GM21737 (cell line): ENCODE results near the gene CACNA1B.
"Not testable (repeated sequence)": the region's sequence is repeated elsewhere in the genome, so short reads cannot be mapped to it uniquely, and the experiment has no call there.

ENCODE experiments used
- ATAC-seq: cut with Tn5 transposase; IDR thresholded peaks from one replicate; pipeline ENCODE4 v1.9.1; 2021; ENCODE audit warnings: mild to moderate bottlenecking, moderate library complexity; ENCODE audit not compliant: unreplicated experiment

Gene CACNA1B

DNA sequence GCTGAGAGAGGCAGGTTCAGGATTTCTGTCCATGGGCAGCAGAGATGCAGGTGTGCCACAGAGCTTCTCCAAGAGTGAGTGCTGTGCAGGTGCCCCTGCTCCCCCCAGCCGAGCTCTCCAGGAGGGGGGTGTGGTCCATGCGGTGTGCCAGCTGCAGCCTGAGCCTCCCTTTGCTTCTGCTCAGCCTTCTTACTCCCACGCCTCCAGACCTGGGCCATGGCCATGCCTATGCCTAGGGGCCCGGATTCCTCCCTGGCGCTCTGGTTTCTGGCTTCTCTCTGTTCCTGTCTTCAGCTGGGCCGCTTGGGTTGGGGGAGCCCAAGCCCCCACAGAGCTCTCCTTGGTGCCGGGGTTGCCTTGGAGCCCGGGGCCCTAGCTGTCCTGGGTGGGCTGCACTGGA, 133.3 kb downstream of the CACNA1B start:
- ATAC-seq = no peak

DNA sequence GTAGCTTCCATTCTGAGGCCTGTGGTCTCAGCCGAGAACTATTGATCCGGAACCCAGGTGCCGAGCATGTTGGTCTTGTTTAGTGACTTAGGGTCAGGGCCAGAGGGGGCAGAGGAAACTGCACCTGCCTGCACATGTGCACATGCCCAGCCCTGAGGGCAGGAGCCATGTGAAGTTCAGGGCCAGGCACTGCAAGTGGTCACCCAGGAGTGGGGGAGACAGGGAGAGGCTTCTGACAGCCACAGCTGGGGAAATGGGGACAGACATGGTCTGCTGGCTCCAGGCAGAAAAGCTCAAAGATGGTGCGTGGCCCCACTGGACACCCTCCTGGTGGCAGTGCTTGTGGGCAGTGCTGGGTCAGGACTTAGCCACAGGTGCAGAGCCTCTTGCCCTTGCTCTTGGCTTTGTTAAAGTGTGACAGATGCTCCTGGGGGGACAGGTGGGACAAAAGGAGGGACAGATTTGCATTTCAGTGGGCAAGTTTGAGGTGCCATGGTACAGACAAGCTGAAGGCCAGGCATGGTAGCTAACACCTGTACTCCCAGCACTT, 134.4 kb downstream of the CACNA1B start:
- no peak for ATAC-seq

DNA sequence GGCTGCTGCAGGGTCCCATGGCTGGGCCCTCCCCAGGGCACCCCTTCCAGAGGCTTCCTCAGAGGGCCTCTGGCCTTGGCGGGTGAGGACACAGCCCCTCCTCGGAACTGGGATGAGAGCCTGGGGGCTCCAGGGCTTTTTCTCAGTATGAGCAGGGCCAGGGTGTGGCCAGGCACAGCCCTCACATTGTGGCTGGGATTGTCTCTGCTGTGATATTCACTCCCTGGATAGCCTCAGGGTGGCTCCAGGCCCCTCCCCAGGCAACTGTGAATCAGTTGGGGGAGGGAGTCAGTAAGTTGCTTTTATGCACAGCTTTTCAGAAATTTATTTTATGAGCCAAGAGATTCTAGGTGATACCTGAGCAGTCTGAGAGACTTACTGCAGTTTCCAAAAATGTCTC, 135.7 kb downstream of the CACNA1B start:
- ATAC-seq = no peak

DNA sequence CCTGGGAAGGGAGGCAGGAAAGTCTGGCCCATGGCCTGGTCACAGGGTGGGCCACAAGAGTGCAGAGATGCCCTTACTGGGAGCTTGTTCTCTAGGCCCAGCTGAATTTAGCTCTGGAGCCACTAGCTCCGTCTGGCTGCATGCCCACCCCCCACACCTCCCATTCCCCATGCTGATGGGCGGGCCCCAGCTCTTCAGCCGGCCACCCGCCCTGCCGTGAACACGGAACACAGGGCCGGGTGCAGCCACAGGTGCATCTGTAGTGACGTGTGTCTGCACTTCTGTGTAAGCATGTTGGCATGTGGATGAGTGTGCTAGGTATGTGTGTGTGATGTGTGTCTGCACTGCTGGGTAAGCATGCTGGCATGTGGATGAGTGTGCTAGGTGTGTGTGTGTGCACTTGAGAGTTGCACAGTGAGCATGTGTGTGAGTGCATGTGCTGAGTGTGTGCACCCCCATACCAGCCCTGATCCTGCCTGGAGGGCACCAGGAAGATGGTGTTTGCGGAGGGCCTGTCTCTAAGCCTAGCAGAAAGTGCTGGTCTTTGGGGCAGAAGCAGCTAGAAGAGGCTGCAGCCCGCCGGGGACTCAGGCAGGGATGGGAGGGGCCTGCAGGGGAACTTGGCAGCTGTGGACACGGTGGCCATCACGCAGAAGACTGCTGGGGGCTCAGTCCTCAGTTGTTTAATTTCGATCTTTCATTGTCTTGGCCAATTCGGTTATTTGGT, 136.4 kb downstream of the CACNA1B start:
- no peak for ATAC-seq

DNA sequence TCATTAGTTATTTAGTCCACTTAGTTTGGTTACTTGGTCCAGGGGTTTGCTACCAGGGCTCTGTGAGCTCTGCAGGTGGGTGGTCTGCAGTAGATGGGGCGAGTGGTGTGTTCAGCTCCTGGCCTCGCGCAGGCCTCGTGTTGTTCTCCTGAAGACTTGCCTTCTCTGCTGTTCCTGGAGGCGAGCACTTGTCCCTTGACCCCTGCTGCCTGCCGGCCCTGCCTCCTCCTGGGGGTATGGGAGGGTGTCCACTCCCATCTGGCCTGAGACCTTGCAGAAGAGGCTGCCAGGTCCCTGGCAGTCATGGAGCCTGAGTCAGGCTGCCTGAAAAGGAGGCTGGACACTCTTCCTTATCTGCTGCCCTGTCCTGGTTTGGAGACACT, 137.0 kb downstream of the CACNA1B start:
- ATAC-seq = no peak

DNA sequence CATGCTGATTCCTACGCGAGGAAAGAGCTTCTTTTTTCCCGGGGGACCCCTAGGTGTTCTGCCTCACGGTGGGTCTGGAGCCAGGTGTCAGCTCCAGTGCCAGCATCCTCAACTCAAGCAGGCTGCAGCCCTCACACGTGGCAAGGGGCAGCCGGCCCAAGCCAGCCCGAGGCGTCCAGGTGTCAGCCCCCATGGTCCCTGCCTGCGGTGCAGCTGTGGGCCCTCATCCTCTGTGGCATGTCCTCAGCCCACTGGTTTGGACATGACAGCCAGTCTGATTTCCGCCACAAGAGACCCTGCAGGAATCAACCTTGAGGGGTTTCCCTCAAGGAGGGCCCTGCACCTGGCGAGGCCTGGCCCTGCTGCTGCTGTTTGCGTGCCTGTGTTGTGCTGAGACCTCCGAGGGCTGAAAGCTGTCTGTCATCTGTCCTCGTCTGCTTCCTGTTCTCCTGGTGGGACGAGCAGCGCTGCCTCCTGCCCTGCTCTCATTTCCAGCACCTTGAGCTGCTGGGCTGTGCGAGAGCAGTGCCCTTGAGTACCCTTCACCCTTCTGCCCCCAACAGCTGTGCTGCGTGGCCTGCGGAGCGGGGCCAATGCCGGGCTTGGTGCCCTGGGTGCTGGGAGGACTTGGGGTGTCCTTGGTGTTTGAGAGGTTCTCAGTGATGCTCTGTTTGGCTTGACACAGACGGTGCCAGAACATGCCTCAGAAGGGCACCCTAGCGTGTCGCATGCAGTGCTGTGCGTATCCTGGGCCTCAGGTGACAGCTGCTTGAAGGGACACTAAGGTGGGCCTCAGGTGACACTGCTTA, 137.6 kb downstream of the CACNA1B start:
- ATAC-seq = no peak

DNA sequence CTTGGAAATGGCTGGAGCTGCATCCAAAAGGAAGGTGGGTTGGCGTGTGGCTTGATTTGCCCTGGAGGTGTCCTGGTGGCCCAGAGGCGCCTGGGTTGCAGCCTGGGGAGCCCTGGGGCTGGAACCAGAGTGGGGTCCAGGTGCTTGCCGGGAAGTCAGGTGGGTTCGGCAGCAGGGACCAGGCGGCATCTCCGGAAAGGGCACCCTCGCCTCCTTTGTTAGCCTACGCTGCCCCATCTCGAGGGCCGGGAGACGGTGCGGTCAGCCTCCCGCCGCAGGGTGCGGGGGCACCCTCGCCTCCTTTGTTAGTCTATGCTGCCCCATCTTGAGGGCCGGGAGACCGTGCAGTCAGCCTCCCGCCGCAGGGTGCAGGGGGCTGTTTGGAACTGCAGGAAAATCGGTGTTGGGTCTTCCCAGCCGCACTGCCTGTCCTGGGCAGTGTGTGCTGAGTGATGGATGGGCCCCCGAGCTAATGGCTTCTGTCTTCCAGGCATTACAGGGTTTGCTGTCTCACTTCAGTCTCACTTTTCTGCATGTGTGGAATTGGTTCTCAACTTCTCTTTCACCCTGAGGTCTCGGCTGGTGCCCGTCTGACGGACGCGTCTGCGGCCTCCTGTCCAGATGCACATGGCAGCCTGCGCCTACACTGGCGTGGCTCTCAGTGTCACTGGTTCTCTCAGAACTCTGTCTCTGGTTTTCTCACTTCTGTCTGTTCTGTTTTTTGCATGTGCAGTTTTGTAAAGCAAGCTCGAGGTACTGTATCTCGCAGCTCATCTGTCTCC, 139.0 kb downstream of the CACNA1B start:
- no peak for ATAC-seq

DNA sequence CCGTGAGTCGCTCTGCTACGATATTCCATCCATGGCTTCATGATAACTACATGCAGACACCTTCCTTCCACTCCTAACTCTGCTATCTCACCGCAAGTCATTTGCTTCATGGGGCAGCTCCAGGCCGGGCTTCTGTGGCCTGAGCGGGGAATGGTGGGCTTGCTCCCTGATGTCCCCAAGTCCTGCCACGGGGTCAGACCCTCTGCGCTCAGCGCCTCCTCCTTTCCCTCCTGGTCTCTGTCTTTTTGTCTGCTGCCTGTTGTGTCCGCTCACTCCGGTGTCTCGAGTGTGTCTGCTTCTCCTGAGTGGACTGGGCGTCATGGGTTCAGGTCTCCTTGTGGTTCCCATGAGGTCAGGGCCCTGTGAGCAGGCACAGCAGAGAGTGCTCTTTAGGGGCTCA, 139.6 kb downstream of the CACNA1B start:
- ATAC-seq = no peak

DNA sequence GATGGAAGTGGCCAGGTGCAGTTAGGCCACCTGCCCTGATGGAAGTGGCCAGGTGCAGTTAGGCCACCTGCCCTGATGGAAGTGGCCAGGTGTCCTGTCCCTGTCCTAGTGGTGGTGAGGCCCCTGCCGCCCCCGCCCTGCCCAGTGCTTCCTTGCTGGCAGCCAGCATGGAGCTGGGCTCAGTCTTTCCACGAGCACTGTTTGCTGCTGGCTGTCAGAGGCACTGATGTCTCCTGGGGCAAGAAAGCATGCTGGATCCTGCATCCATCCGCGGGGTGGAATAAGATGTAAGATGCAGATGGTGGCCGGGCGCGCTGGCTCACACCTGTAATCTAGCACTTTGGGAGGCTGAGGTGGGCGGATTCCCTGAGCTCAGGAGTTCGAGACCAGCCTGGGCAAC, 141.9 kb downstream of the CACNA1B start:
- ATAC-seq = not testable (repeated sequence)

DNA sequence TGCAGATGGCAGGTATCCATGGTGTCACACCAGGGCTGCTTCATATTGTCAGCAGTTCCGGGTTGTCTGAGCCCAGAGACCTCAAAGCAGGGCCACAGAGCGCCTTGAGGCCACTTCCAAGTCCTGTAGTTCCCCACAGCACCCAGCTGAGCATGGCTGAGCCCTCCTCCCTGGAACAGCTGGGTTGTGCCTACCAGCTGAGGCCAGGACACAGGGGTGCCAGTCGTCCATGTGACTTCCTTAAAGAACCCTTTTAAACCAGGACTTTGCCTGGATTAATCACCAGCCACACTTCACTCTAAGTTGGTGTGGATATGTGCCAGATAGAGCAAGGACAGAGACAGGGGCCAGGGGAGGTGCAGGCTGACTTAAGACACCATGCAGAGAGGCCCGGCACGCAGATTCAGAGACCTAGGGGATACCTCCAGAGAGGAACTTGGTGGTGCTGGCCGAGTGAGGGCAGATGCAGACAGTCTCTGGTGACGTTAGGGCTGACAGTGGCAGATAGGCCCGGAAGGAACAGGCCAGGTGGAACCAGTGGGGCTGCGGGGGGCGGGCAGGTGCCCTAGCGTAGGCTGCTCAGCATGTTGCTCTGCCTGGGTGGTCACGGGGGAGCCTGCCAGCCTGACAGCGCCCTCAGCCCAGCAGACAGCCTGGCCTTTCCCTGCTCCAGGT, 142.7 kb downstream of the CACNA1B start:
- no peak for ATAC-seq

DNA sequence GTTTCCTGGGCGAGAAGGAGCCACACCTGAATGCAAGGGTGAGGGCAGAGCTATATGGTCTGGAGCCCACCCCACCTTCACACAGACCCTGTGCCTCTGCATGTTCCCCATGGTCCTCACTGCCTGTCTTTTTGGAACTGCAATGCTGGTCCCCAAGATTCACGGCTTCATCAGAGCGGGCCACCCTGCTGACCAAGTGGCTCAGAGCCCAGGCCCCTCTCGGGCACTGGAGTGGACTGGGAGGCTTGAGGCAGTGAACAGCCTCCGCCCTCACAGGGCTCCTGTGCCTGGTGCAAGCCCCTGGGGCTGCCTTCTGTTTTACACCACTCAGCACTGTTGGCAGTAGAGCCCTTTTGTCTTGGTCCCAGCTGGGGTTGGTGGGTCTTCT, 143.2 kb downstream of the CACNA1B start:
- ATAC-seq = no peak

DNA sequence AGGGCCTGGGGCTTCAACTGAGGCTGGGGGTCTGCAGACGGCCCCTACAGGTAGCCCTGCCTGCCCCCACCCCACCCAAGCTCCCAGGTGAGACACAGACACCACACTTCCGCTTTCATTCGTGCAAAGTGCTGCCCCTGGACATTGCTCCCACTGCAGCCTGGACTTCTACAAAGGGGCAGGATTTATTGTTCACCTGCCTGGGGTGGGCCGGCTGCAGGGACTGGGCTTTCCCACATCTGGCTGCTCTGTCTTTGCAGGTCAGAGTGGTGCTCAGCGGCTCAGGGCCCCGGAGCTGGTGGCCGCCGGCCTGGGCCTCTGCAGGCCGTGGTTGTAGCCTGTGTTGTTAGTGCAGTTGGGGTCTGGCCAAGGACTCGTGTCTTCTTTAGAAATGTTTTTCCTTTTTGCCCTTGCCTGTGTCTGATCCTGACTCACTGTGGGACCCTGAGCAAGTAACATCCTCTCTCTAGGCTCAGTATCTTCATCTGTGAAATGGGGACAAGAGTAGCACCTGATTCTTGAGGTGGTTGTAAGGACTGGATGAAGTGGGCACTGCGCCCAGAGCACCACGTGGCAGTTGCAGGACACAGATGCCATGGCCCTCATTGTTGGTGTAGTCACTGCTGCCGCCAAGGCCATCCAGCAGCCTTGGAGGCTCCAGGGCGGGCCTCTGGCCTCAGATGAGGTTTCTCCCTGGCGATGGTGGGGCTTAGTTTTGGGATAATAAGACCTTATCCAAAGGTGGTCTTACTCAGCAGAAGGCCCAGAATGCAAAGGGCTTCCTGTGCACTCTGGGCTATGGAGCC, 143.9 kb downstream of the CACNA1B start:
- no peak for ATAC-seq

DNA sequence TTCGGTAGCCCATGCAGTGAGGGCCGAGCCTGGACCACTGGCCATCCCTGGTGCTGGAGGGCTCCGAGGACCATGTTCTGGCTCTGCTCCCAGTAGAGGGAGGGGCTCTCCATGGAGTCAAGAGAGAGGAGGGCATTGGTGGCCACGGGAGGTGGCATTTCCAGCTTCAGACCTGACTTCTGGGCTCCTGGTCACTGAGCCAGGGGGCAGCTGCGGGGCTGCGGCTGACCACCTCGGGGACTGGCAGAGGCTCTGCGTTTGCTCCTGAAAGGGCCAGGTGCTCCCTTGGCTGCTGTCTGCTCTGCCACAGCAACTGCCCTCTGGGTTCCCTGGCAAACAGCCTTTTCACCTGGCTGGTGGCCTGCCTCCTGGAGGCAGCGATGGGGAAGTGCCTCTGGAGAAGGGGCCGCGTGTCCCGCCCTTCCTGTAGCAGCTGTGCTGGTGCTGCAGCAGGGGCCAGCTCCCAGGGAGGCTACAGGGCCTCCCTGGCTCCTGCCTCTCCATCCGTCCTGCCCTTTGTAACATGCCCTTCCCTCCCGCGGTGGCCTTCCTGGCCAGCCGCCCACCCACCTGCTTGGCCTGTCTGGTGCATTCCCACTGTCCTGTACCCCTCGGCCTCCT, 144.6 kb downstream of the CACNA1B start:
- no peak for ATAC-seq

DNA sequence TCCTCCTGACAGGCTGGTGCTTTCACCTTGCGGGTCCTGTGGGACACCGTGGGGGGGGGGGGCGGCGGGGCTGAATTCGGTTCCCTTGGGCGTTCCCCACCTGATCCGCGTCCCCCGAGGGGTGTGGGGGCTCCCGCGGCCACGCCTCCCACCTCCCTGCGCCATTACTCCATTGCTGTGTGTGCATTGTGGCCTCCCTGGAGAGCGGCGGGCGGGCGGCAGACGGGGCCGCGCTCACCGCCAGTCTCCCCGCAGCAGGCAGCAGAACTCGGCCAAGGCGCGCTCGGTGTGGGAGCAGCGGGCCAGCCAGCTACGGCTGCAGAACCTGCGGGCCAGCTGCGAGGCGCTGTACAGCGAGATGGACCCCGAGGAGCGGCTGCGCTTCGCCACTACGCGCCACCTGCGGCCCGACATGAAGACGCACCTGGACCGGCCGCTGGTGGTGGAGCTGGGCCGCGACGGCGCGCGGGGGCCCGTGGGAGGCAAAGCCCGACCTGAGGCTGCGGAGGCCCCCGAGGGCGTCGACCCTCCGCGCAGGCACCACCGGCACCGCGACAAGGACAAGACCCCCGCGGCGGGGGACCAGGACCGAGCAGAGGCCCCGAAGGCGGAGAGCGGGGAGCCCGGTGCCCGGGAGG, 145.3 kb downstream of the CACNA1B start:
- no peak for ATAC-seq

DNA sequence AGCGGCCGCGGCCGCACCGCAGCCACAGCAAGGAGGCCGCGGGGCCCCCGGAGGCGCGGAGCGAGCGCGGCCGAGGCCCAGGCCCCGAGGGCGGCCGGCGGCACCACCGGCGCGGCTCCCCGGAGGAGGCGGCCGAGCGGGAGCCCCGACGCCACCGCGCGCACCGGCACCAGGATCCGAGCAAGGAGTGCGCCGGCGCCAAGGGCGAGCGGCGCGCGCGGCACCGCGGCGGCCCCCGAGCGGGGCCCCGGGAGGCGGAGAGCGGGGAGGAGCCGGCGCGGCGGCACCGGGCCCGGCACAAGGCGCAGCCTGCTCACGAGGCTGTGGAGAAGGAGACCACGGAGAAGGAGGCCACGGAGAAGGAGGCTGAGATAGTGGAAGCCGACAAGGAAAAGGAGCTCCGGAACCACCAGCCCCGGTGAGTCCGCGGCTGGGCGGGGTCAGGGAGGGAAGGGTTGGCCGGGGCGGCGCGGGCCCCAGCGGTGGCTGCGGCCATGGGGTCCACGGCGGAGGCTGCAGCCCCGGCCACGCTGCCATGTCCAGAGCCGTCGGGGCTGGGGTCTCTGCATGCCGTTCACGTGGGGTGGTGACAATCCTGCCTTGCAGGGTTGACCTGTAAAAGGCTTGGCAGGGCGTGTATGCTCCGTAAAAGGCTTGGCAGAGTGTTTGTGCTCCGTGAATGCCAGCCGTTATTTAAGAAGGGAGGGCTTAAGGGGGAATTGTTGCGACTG, 146.0 kb downstream of the CACNA1B start:
- no peak for ATAC-seq

DNA sequence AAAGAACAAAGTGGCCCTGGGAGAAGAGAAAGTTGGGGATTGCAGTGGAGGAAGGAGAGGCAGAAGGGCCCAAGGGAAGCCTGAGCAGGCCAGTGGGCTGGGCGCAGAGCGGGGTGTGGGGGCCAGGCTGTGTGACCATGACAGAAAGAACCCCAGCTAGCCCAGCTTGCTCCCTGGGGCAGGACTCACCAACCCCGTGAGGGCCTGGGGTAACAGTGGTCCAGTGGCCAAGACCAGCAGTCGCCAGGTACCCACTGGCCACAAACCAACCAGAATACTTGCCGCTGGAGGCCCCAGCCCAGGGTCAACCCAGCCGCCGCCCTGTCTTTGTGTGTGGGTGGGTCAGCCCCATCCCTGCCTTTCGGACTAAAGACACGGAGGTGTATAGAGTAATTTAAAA, 146.5 kb downstream of the CACNA1B start:
- no peak for ATAC-seq

DNA sequence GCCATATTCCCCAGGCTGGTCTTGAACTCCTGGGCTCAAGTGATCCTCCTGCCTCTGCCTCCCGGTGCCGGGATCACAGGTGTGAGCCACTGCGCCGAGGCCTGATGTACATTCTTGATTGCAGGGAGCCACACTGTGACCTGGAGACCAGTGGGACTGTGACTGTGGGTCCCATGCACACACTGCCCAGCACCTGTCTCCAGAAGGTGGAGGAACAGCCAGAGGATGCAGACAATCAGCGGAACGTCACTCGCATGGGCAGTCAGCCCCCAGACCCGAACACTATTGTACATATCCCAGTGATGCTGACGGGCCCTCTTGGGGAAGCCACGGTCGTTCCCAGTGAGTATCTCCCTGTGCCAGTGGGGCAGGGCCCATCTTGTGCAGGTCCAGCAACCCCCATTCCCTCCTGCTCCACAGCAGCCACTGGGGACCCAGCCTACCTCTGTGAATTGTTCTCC, 147.3 kb downstream of the CACNA1B start:
- no peak for ATAC-seq

DNA sequence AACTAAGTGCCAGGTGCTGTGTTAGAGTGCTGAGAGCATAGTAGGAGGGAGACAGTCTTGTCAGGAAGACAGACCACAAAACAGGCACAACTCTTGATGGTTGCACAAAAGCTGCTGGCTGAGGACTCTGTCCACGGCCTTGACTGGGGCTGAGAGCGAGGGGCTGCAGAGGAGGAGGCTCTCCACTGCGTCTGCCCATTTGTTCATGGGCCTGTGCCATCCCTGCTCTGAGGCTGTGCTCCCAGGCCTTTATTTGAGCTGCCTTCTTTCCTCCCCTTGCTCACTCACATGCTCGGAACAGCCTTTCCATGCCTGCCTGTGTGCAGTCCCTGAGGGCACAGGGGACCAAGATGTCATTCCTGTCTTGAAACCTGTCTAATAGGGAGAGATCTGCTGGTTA, 147.8 kb downstream of the CACNA1B start:
- no peak for ATAC-seq
